Measurements from ENCODE around the gene ENPEP.

The ENPEP gene

DNA sequence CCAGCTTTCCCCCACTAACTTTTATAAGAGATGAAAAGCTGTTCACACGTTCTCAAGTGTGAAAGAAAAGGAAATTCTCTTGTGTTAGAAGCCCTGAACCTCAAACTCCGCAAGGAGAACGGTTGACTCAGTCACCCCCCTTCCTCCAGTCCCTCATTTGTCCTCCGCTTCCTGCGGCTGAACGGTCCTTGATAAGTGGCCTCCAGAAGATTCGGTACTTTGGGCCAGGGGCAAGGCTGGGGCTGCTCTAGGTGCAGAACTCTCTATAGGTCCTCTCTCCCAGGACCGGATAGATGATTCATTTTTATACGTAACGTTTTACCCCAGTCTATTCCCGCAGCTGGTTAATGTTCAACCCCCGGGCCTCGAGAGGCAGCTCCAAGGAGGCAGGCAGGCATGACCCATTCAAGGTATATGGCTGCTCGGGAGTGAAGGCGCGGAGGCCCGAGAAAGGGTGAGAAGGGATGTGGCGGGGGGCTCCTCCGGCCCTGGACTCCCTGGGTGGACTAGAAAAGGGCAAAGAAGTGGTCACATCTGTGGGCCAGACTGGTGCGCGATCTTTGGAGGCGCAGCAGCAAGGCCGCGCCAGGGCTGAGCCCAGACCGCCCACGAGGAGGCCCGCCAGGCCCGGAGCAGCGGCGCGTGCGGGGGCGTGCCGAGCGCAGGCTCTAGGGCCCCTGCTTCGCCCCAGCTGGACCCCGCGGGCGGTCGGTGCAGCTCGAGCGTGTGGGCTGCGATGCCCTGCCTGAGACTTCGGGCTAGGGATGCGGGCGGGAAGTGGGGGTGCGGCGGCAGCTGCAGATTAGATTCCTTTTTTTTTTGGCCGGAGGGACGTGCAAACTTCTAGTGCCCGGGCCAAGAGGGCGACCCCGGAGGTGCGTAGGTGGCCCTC, 135.2 kb downstream of the ENPEP start:
- no peak overlapping the region for H3K9ac ChIP-seq (ENCODE audit: low read length)
- H3K4me1 ChIP-seq (ENCODE audit: control insufficient read depth, insufficient read depth, low read length): peaks cover 7% of the 10 kb centered on the region
- H3K9me3 ChIP-seq (ENCODE audit: control insufficient read depth, low read length): no peaks in the 10 kb centered on the region
- no peaks in the 10 kb centered on the region for H3K36me3 ChIP-seq (ENCODE audit: control insufficient read depth, insufficient read depth, low read length, severe bottlenecking)
- peaks cover 31% of the 10 kb centered on the region for H3K27me3 ChIP-seq (replicated peaks; ENCODE audit: control insufficient read depth, insufficient read depth, low read length)
- no peak for DNase-seq (ENCODE audit: low read depth)
- H3K4me3 ChIP-seq (ENCODE audit: low read length): peak overlapping the region; percentile 72

DNA sequence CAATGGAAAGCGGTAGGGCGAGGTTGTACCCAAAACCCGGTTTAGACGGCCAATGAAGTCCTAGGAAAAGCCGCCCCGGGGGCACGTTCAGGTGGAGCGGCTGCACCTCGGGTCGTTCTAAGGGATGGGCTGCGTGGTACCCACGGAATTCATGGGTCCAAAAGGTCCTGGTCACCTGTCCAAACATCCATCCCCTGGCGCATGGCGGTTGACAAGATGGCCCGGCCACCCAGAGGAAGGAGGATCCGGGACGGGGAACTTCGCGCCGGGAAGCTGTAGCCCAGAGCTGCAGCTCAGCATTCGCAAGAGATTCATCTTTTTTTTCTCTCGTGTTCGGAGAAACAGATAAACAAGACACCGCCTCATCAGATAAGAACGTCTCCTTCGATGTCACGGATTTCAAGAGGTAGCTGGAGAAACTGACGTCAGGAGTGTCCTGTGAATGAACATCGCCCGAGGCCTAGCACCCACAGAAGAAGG, 136.1 kb downstream of the ENPEP start:
- Histone ChIP-seq H3K4me1 (ENCODE audit: control insufficient read depth, insufficient read depth, low read length) (peaks cover 7% of the 10 kb centered on the region), H3K4me3 (ENCODE audit: low read length) (peak overlapping the region; percentile 72), H3K27me3 (replicated peaks; ENCODE audit: control insufficient read depth, insufficient read depth, low read length) (peaks cover 31% of the 10 kb centered on the region), H3K9me3 (ENCODE audit: control insufficient read depth, low read length) (no peaks in the 10 kb centered on the region), H3K9ac (ENCODE audit: low read length) (no peak overlapping the region), H3K36me3 (ENCODE audit: control insufficient read depth, insufficient read depth, low read length, severe bottlenecking) (no peaks in the 10 kb centered on the region)
- DNase-seq (ENCODE audit: low read depth): no peak

DNA sequence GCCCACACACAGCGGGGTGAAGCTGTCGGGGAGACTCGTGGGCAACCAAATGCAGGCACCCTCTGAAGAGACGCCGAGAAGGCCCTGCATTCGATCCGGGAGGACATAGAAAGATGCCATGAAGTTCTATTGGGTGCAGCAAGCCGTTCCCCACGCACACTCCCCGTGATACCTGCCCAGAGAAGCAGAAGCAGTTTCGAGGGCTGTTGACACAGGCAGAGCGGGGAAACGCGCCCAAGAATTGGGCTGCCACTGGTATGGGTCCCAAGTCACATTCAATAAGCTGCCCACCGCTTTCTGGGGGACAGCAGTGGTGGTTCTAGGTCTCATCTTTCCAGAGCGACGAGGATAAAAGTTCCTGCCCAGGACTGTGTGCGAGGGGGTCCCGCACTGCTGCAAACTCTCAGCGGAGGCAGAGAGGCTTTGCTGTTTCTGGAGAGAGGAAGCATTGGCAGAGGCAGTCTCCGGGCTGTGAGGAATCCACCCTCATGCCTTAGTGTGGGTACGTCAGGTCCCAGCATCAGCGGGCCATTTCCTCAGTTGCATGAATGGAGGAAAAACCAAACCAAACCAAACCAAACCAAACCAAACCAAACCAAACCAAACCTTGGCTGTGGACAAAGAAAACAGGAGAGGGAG, 136.8 kb downstream of the ENPEP start:
- Histone ChIP-seq H3K4me3 (ENCODE audit: low read length) (no peak overlapping the region), H3K9me3 (ENCODE audit: control insufficient read depth, low read length) (no peaks in the 10 kb centered on the region), H3K27me3 (replicated peaks; ENCODE audit: control insufficient read depth, insufficient read depth, low read length) (peaks cover 31% of the 10 kb centered on the region), H3K36me3 (ENCODE audit: control insufficient read depth, insufficient read depth, low read length, severe bottlenecking) (peaks cover under 1% of the 10 kb centered on the region), H3K9ac (ENCODE audit: low read length) (no peak overlapping the region), H3K4me1 (ENCODE audit: control insufficient read depth, insufficient read depth, low read length) (peaks cover 7% of the 10 kb centered on the region)
- no peak for DNase-seq (ENCODE audit: low read depth)

DNA sequence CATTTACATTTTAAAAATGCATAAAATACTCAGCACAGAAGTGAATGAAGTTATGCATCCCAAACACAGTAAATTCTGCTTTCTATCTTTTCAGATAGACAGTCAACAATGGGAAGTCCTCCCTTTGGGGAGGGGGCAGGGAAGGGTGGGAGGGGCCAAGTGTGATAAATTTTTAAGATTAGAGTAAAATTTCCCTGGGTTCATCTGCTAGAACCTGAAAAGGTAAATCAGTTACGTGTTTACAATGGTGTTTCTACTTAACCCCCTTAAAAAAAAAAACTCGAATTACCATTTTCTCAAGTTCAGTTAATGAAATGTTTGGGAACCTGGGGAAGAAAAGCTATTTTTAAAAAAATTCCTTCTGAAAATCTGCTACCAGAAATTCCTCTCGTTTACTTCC, 137.8 kb downstream of the ENPEP start:
- Histone ChIP-seq H3K9me3 (ENCODE audit: control insufficient read depth, low read length) (no peaks in the 10 kb centered on the region), H3K9ac (ENCODE audit: low read length) (no peak overlapping the region), H3K4me1 (ENCODE audit: control insufficient read depth, insufficient read depth, low read length) (peaks cover 7% of the 10 kb centered on the region), H3K27me3 (replicated peaks; ENCODE audit: control insufficient read depth, insufficient read depth, low read length) (peaks cover 31% of the 10 kb centered on the region), H3K36me3 (ENCODE audit: control insufficient read depth, insufficient read depth, low read length, severe bottlenecking) (peaks cover 5% of the 10 kb centered on the region), H3K4me3 (ENCODE audit: low read length) (no peak overlapping the region)
- DNase-seq (ENCODE audit: low read depth): no peak

DNA sequence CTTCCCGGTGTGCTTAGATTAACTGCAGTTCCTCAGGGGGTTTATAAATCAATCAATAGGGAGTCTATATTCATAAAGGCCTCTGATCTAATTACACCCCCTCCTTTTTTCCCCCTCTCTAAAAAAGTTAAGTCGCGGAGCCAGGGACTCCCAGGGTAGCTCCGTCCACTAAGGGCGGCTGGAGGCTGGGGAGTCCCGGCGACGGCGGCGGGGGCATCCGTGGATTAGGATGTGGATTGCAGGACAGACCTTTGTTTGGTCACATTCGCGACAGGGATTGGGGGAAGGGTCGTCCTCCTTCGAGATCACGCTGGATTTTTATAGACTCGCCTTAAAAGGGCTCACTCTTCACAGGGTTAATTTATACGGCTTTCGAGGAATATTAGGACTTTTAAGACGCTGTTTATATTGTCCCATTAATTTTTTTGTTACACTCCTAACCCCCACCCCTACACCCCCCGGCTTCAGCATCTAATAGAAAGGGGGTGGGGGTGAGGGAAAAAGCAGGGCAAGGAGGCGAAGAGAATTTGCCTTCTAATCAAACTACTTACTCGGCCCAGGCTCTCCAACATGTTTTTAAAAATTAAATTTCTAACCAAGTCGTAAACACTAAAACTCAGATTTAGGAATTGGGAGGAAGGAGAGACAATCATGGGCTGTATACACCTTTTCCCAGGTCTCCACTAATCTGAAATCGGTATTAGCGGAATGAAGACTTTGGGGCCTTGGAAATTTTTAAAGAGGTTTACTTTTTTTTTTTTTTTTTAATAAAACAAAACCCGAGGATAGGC, 138.4 kb downstream of the ENPEP start:
- Histone ChIP-seq H3K4me3 (ENCODE audit: low read length) (no peak overlapping the region), H3K9me3 (ENCODE audit: control insufficient read depth, low read length) (no peaks in the 10 kb centered on the region), H3K36me3 (ENCODE audit: control insufficient read depth, insufficient read depth, low read length, severe bottlenecking) (peaks cover 5% of the 10 kb centered on the region), H3K27me3 (replicated peaks; ENCODE audit: control insufficient read depth, insufficient read depth, low read length) (peaks cover 31% of the 10 kb centered on the region), H3K4me1 (ENCODE audit: control insufficient read depth, insufficient read depth, low read length) (peaks cover 7% of the 10 kb centered on the region), H3K9ac (ENCODE audit: low read length) (no peak overlapping the region)
- no peak for DNase-seq (ENCODE audit: low read depth)
